ACC112 (cell line): ENCODE data around the gene ABCC3.
A peak's percentile ranks its signal among the peaks of the same experiment; 100 is the strongest.

ENCODE experiments used
- H2AFZ ChIP-seq: fragments of 200-600 bp; sonication (generic); one replicate; pipeline ENCODE4 v1.6.0; 2017; ENCODE audit warnings: antibody characterized with exemption, low read length; ENCODE audit not compliant: unreplicated experiment
- H3K27ac ChIP-seq: fragments of 200-600 bp; sonication (generic); 2 replicates; pipeline ENCODE4 v1.5.1; 2014; ENCODE audit warnings: low read depth, mild to moderate bottlenecking, antibody characterized with exemption, low read length, moderate library complexity
- H3K27me3 ChIP-seq: fragments of 200-600 bp; sonication (generic); 2 replicates; pipeline ENCODE4 v1.6.1; 2014; ENCODE audit warnings: mild to moderate bottlenecking, antibody characterized with exemption, low read length, moderate library complexity, mixed read lengths; ENCODE audit not compliant: insufficient read depth
- H3K36me3 ChIP-seq: fragments of 200-600 bp; sonication (generic); 2 replicates; pipeline ENCODE4 v1.6.1; 2016; ENCODE audit warnings: mild to moderate bottlenecking, antibody characterized with exemption, low read length, moderate library complexity, mixed read lengths; ENCODE audit not compliant: insufficient read depth
- H3K4me1 ChIP-seq: fragments of 200-600 bp; sonication (generic); one replicate; pipeline ENCODE4 v1.6.1; 2016; ENCODE audit warnings: low read length, mixed read lengths; ENCODE audit not compliant: insufficient read depth, unreplicated experiment, control insufficient read depth
- H3K4me3 ChIP-seq: fragments of 200-600 bp; sonication (generic); 2 replicates; pipeline ENCODE4 v1.5.1; 2014; ENCODE audit warnings: mild to moderate bottlenecking, low read depth, low read length
- H3K79me2 ChIP-seq: fragments of 200-600 bp; sonication (generic); one replicate; pipeline ENCODE4 v1.6.0; 2016; ENCODE audit warnings: low read length; ENCODE audit not compliant: control insufficient read depth, unreplicated experiment, insufficient read depth

Gene ABCC3

GRCh38 chr17:50634224-50634914 is at the start of gene ABCC3:
ABCC3 (plus strand) TSS chr17:50634881; CDS start chr17:50634937, 56 bp downstream.
- Histone ChIP-seq H3K4me1 (peaks cover 49% of the 10 kb centered on the region), H3K4me3 (peak within 1 kb of the TSS; percentile 87)

GRCh38 chr17:50585346-50585745 is 49.3 kb upstream of the ABCC3 start:
- H3K4me3 ChIP-seq: no peak overlapping the region
- no peaks in the 10 kb centered on the region for H3K4me1 ChIP-seq
- H2AFZ ChIP-seq: no peak overlapping the region
- H3K36me3 ChIP-seq: no peaks in the 10 kb centered on the region
- H3K79me2 ChIP-seq: no peaks in the 10 kb centered on the region
- no peaks in the 10 kb centered on the region for H3K27me3 ChIP-seq
- H3K27ac ChIP-seq: no peak overlapping the region

More at GRCh38 chr17:50634224-50634914, at the start of gene ABCC3:
- no peaks in the 10 kb centered on the region for H3K27me3 ChIP-seq
- H3K36me3 ChIP-seq: no peaks in the 10 kb centered on the region
- H3K79me2 ChIP-seq: peaks cover 32% of the 10 kb centered on the region
- H3K27ac ChIP-seq: peak within 1 kb of the TSS; percentile 7; the same call in 1 of the 2 replicates
- H2AFZ ChIP-seq: peak within 1 kb of the TSS; percentile 58

GRCh38 chr17:50585891-50586290 is 48.8 kb upstream of the ABCC3 start:
- Histone ChIP-seq H3K4me1 (no peaks in the 10 kb centered on the region), H3K36me3 (no peaks in the 10 kb centered on the region), H3K27ac (no peak overlapping the region), H3K4me3 (no peak overlapping the region), H3K79me2 (no peaks in the 10 kb centered on the region), H3K27me3 (no peaks in the 10 kb centered on the region), H2AFZ (no peak overlapping the region)

- H3K4me1 ChIP-seq: no peaks in the 10 kb centered on the region
- H2AFZ ChIP-seq: no peak overlapping the region
- H3K36me3 ChIP-seq: no peaks in the 10 kb centered on the region
- H3K27ac ChIP-seq: no peak overlapping the region
- H3K79me2 ChIP-seq: no peaks in the 10 kb centered on the region
- no peaks in the 10 kb centered on the region for H3K27me3 ChIP-seq
- no peak overlapping the region for H3K4me3 ChIP-seq
Observed at GRCh38 chr17:50586421-50587247, 48.0 kb upstream of the ABCC3 start.

GRCh38 chr17:50587571-50587970 is 47.1 kb upstream of the ABCC3 start:
- H3K27me3 ChIP-seq: no peaks in the 10 kb centered on the region

GRCh38 chr17:50588391-50589049 is 46.2 kb upstream of the ABCC3 start:
- no peak overlapping the region for H3K27ac ChIP-seq
- H2AFZ ChIP-seq: no peak overlapping the region
- no peak overlapping the region for H3K4me3 ChIP-seq
- H3K36me3 ChIP-seq: no peaks in the 10 kb centered on the region
- no peaks in the 10 kb centered on the region for H3K79me2 ChIP-seq
- no peaks in the 10 kb centered on the region for H3K27me3 ChIP-seq
- no peaks in the 10 kb centered on the region for H3K4me1 ChIP-seq

More at GRCh38 chr17:50587571-50587970, 47.1 kb upstream of the ABCC3 start:
- Histone ChIP-seq H3K4me3 (no peak overlapping the region), H3K36me3 (no peaks in the 10 kb centered on the region), H3K4me1 (no peaks in the 10 kb centered on the region), H3K27ac (no peak overlapping the region), H2AFZ (no peak overlapping the region), H3K79me2 (no peaks in the 10 kb centered on the region)

- Histone ChIP-seq H3K27ac (no peak overlapping the region), H3K4me1 (no peaks in the 10 kb centered on the region), H3K27me3 (no peaks in the 10 kb centered on the region), H3K79me2 (no peaks in the 10 kb centered on the region), H2AFZ (no peak overlapping the region), H3K4me3 (no peak overlapping the region), H3K36me3 (no peaks in the 10 kb centered on the region)
Observed at GRCh38 chr17:50589095-50589705, 45.5 kb upstream of the ABCC3 start.

GRCh38 chr17:50590946-50591737 is 43.5 kb upstream of the ABCC3 start:
- no peak overlapping the region for H3K4me3 ChIP-seq
- no peaks in the 10 kb centered on the region for H3K79me2 ChIP-seq
- no peaks in the 10 kb centered on the region for H3K36me3 ChIP-seq
- H2AFZ ChIP-seq: no peak overlapping the region
- H3K27me3 ChIP-seq: no peaks in the 10 kb centered on the region
- no peaks in the 10 kb centered on the region for H3K4me1 ChIP-seq
- no peak overlapping the region for H3K27ac ChIP-seq

GRCh38 chr17:50593321-50593720 is 41.4 kb upstream of the ABCC3 start:
- no peaks in the 10 kb centered on the region for H3K36me3 ChIP-seq
- H2AFZ ChIP-seq: no peak overlapping the region
- H3K27ac ChIP-seq: no peak overlapping the region
- no peaks in the 10 kb centered on the region for H3K4me1 ChIP-seq
- no peak overlapping the region for H3K4me3 ChIP-seq
- no peaks in the 10 kb centered on the region for H3K79me2 ChIP-seq
- H3K27me3 ChIP-seq: no peaks in the 10 kb centered on the region
